ENCODE measurements around the gene CMSS1. TPM values are rescaled to one million over a fixed set of nuclear protein-coding genes. Genes with fewer than 3 reads are reported as not detected.

CMSS1 gene
- total RNA-seq, 1 experiment from 2014 or later = 64.1 TPM

GRCh38 chr3:99836681-99837080 lies 19.0 kb downstream of the CMSS1 start (continued):
- TF ChIP-seq ATF3 (IDR thresholded peaks at IDR 0.05) (no peak), ZNF274 (IDR thresholded peaks at IDR 0.05; ENCODE audit: low read depth, low read length) (no peak), SRF (IDR thresholded peaks at IDR 0.05; ENCODE audit: low read depth) (no peak)

DNA sequence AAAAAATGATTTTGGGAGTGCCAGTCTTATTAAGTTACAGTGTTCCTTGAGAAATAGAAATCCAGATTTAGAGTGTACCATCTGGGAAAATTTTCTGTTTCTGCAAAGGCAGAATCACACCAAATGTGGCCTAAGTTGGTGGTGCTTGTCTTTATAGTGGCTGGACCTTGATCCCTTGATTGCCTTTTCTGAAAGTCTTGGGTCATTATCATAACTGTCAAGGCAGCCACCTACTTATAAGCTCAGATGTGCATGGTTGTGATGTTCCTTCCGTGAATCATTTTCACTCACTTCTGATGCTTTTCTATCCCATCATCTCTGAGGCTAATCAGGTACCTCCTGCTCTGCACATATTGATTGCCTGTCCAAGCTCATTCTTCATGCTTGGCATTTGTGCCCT lies 20.1 kb downstream of the CMSS1 start:
- POLR2A ChIA-PET = no interaction called here

More for the DNA sequence above, 20.1 kb downstream of the CMSS1 start:
- no peak for ATAC-seq
- ChIA-PET RAD21 (ENCODE audit: low non-redundant PET in 1 of 2, low total read pairs in 2 of 2, uncharacterized antibody in 2 of 2, unreplicated experiment in 2 of 2) (no interaction called here), CTCF (no interaction called here)
- no peak overlapping the region for H3K4me3 ChIP-seq (replicated peaks in 1 of 2; ENCODE audit: low read depth in 1 of 2, low read length in 2 of 2)
- no peak overlapping the region for H3K4me2 ChIP-seq (ENCODE audit: low read length)
- H3K4me1 ChIP-seq (ENCODE audit: control insufficient read depth in 1 of 2, insufficient read depth in 2 of 2, low read length in 2 of 2) = no peaks in the 10 kb centered on the region
- no TSS peak for BruUV-seq (replicated peaks)
- H3K9me3 ChIP-seq (ENCODE audit: control insufficient read depth in 1 of 2, insufficient read depth in 1 of 2, low read depth in 1 of 2, low read length in 2 of 2) = no peaks in the 10 kb centered on the region
- DNase-seq (ENCODE audit: low read depth, low spot score) = no peak
- intact Hi-C loops (cut with micrococcal nuclease) = loop anchor here (10.0 kb wide), 1 partner anchor 627 kb away; no protein-coding TSS in a partner anchor
- peaks cover 67% of the 10 kb centered on the region for H3K79me2 ChIP-seq (ENCODE audit: insufficient read depth, low read length)
- H2AFZ ChIP-seq (ENCODE audit: low read depth, low read length, poor library complexity, severe bottlenecking) = no peak overlapping the region
- no peaks in the 10 kb centered on the region for H3K27me3 ChIP-seq (ENCODE audit: insufficient read depth, low read length)
- H3K27ac ChIP-seq (ENCODE audit: low read depth, low read length) = no peak overlapping the region
- H3K9ac ChIP-seq (ENCODE audit: low read length) = no peak overlapping the region
- no peaks in the 10 kb centered on the region for H4K20me1 ChIP-seq (ENCODE audit: insufficient read depth)
- H3K36me3 ChIP-seq (ENCODE audit: control insufficient read depth in 1 of 2, insufficient read depth in 2 of 2, low read length in 2 of 2) = no peaks in the 10 kb centered on the region
- no peaks in the 10 kb centered on the region for H3K9me2 ChIP-seq (ENCODE audit: insufficient read depth)
- TF ChIP-seq POLR2AphosphoS5 (IDR thresholded peaks at IDR 0.05; ENCODE audit: low read depth, low read length) = no peak
- no peak for TF ChIP-seq CBX3 (IDR thresholded peaks at IDR 0.05; ENCODE audit: low read depth)
- no peak for TF ChIP-seq SP1 (IDR thresholded peaks at IDR 0.05; ENCODE audit: low read depth)
- TF ChIP-seq, protein P1, sequence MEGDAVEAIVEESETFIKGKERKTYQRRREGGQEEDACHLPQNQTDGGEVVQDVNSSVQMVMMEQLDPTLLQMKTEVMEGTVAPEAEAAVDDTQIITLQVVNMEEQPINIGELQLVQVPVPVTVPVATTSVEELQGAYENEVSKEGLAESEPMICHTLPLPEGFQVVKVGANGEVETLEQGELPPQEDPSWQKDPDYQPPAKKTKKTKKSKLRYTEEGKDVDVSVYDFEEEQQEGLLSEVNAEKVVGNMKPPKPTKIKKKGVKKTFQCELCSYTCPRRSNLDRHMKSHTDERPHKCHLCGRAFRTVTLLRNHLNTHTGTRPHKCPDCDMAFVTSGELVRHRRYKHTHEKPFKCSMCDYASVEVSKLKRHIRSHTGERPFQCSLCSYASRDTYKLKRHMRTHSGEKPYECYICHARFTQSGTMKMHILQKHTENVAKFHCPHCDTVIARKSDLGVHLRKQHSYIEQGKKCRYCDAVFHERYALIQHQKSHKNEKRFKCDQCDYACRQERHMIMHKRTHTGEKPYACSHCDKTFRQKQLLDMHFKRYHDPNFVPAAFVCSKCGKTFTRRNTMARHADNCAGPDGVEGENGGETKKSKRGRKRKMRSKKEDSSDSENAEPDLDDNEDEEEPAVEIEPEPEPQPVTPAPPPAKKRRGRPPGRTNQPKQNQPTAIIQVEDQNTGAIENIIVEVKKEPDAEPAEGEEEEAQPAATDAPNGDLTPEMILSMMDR (IDR thresholded peaks at IDR 0.05 in 2 of 3, conservative IDR thresholded peaks at IDR 0.05 in 1 of 3; ENCODE audit: borderline replicate concordance in 1 of 3, insufficient read depth in 1 of 3, low read depth in 2 of 3, low read length in 2 of 3) = no peak
- no peak for TF ChIP-seq EZH2phosphoT487 (IDR thresholded peaks at IDR 0.05; ENCODE audit: borderline replicate concordance)
- no peak for TF ChIP-seq ZBTB33 (IDR thresholded peaks at IDR 0.05; ENCODE audit: extremely low read depth, insufficient replicate concordance, low read length)
- TF ChIP-seq TCF7L2 (IDR thresholded peaks at IDR 0.05; ENCODE audit: borderline replicate concordance, extremely low read depth, insufficient read depth, insufficient read length) = no peak
